ENCODE results near the gene ZNF77.
A peak's percentile ranks its signal among the peaks of the same experiment; 100 is the strongest.

Gene ZNF77

DNA sequence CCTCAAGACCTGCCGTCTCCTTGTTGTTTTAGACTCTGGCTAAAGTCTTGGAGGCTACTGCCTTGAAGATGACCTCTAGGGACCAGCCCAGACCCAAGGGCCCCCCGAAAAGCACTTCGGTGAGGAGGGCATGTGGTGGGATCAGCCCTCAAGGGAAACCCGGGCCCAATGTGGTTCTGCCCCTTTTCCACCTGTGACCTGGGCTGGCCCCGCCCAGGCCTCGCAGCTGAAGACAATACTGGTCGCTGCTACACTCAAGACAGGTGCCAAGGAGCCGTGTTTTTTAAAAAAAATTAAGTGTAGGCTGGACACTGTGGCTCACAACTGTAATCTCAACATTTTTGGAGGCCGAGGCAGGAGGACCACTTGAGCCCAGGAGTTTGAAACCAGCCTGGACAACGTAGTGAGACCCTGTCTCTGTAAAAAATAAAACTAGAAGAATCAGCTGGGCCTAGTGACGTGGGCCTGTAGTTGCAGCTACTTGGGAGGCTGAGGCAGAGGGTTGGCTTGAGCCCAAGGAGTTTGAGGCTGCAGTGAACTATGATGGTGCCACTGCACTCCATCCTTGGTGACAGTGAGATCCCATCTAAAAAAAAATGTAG is 33.5 kb upstream of the ZNF77 start:
- peaks cover 3% of the 10 kb centered on the region; the same call in 1 of the 2 replicates for H3K27me3 ChIP-seq (ENCODE audit: control insufficient read depth, low read length)
- H3F3A ChIP-seq (ENCODE audit: control insufficient read depth, insufficient read depth), result peaks cover 5% of the 10 kb centered on the region; the same call in 1 of the 2 replicates
- no peak overlapping the region for H3K27ac ChIP-seq (ENCODE audit: low read depth, low read length)
- no peaks in the 10 kb centered on the region for H3K9me3 ChIP-seq (ENCODE audit: control insufficient read depth, insufficient read depth, low read length)
- H4K20me1 ChIP-seq (ENCODE audit: control insufficient read depth, insufficient read depth, low read depth, low read length), result no peaks in the 10 kb centered on the region
- H3K4me2 ChIP-seq (ENCODE audit: low read length), result peak overlapping the region; percentile 100
- H3K36me3 ChIP-seq (ENCODE audit: control insufficient read depth, low read length), result no peaks in the 10 kb centered on the region
- TF ChIP-seq EZH2phosphoT487 (IDR thresholded peaks at IDR 0.05; ENCODE audit: borderline replicate concordance, low read length), result no peak
- peaks cover 5% of the 10 kb centered on the region for H3K79me2 ChIP-seq (ENCODE audit: control insufficient read depth, low read length)
- peak overlapping the region; percentile 73; the same call in 1 of the 2 replicates for H3K4me3 ChIP-seq (ENCODE audit: low read length)
- H3K9me2 ChIP-seq (replicated peaks; ENCODE audit: control insufficient read depth, low read length), result no peaks in the 10 kb centered on the region
- H3K4me1 ChIP-seq (ENCODE audit: control insufficient read depth, low read length), result peaks cover 44% of the 10 kb centered on the region

DNA sequence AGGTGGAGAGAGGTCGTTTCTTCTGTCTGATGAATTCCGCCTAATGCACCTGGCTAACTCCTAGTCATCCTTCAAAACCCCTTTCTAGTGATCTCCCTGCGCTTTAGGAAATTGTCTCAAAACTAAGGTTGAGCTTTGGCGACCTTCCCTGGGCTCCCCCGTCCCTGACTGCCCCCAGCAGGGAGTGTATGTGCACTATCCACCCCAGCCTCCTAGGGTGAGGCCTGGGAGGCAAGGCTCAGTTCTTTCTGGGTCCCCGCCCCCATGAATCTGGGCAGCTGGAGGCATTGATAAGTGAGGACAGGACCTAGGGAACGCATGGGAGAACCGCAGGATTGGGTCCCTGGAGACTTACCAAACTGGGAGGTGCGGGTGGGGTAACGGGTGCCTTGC is 33.0 kb upstream of the ZNF77 start:
- Histone ChIP-seq H3K4me3 (ENCODE audit: low read length) (peak overlapping the region; percentile 73), H3K27ac (ENCODE audit: low read depth, low read length) (no peak overlapping the region)

DNA sequence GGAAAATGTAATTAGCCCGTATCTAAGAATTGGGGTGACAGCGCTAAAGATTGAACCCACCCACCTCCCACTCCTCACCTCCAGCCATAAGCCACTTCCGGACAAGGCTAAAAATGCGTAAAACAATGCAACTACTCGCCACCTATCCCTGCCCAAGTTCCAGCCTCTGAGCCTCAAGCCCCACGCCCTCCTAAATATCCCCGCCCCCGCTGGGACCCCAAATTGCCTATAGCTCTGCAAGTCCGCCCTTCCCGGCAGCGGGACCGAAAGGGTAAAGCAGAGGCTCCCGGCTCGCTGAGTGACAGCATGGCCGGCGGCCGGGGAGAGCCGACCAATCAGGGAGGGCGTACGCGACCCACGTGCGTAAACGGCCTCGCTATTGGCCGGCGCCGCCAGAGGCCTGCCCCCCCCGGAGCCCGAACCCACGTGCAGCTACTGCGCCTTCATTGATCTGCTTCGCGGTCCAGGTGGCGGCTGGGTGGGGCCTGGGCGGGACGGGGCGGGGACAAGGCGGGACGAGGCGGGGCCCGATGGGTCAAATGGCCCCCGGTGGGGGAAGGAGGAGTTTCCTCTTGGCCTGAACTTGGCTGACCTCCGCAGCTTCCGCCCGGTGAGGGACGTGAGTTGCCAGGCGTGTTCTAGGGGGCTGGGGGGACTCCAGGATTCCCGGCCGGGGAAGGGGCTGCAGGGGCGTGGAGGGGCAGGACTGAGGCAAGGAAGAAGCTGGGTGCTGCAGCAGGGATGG is 32.4 kb upstream of the ZNF77 start, which contains the start of gene TLE6:
TSS of gene TLE6 (plus strand) at position 564 of the 745 bp plus-strand sequence. CDS start 670 bp downstream, outside the sequence.
- no peaks in the 10 kb centered on the region for H3K27me3 ChIP-seq (ENCODE audit: control insufficient read depth, low read length)
- H3K79me2 ChIP-seq (ENCODE audit: control insufficient read depth, low read length), result peaks cover 5% of the 10 kb centered on the region
- H3K9me3 ChIP-seq (ENCODE audit: control insufficient read depth, insufficient read depth, low read length), result no peaks in the 10 kb centered on the region
- H3K4me2 ChIP-seq (ENCODE audit: low read length), result peak within 1 kb of the TSS; percentile 100
- H3K36me3 ChIP-seq (ENCODE audit: control insufficient read depth, low read length), result no peaks in the 10 kb centered on the region
- H3K9me2 ChIP-seq (replicated peaks; ENCODE audit: control insufficient read depth, low read length), result no peaks in the 10 kb centered on the region
- peak within 1 kb of the TSS; percentile 24 for H3K27ac ChIP-seq (ENCODE audit: low read depth, low read length)
- TF ChIP-seq EZH2phosphoT487 (IDR thresholded peaks at IDR 0.05; ENCODE audit: borderline replicate concordance, low read length), result no peak
- TF ChIP-seq, protein P1, sequence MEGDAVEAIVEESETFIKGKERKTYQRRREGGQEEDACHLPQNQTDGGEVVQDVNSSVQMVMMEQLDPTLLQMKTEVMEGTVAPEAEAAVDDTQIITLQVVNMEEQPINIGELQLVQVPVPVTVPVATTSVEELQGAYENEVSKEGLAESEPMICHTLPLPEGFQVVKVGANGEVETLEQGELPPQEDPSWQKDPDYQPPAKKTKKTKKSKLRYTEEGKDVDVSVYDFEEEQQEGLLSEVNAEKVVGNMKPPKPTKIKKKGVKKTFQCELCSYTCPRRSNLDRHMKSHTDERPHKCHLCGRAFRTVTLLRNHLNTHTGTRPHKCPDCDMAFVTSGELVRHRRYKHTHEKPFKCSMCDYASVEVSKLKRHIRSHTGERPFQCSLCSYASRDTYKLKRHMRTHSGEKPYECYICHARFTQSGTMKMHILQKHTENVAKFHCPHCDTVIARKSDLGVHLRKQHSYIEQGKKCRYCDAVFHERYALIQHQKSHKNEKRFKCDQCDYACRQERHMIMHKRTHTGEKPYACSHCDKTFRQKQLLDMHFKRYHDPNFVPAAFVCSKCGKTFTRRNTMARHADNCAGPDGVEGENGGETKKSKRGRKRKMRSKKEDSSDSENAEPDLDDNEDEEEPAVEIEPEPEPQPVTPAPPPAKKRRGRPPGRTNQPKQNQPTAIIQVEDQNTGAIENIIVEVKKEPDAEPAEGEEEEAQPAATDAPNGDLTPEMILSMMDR (IDR thresholded peaks at IDR 0.05; ENCODE audit: low read depth, low read length, poor library complexity, severe bottlenecking), result no peak
- peaks cover 7% of the 10 kb centered on the region; the same call in 1 of the 2 replicates for H3F3A ChIP-seq (ENCODE audit: control insufficient read depth, insufficient read depth)
- H3K4me1 ChIP-seq (ENCODE audit: control insufficient read depth, low read length), result peaks cover 42% of the 10 kb centered on the region
- H4K20me1 ChIP-seq (ENCODE audit: control insufficient read depth, insufficient read depth, low read depth, low read length), result no peaks in the 10 kb centered on the region
- peak within 1 kb of the TSS; percentile 73 for H3K4me3 ChIP-seq (ENCODE audit: low read length)

More for the DNA sequence above, 33.0 kb upstream of the ZNF77 start:
- H4K20me1 ChIP-seq (ENCODE audit: control insufficient read depth, insufficient read depth, low read depth, low read length), result no peaks in the 10 kb centered on the region
- no peaks in the 10 kb centered on the region for H3K36me3 ChIP-seq (ENCODE audit: control insufficient read depth, low read length)
- peaks cover 42% of the 10 kb centered on the region for H3K4me1 ChIP-seq (ENCODE audit: control insufficient read depth, low read length)
- H3K27me3 ChIP-seq (ENCODE audit: control insufficient read depth, low read length), result no peaks in the 10 kb centered on the region
- no peaks in the 10 kb centered on the region for H3K9me3 ChIP-seq (ENCODE audit: control insufficient read depth, insufficient read depth, low read length)
- H3K79me2 ChIP-seq (ENCODE audit: control insufficient read depth, low read length), result peaks cover 5% of the 10 kb centered on the region
- TF ChIP-seq EZH2phosphoT487 (IDR thresholded peaks at IDR 0.05; ENCODE audit: borderline replicate concordance, low read length), result no peak
- TF ChIP-seq, protein P1 (IDR thresholded peaks at IDR 0.05; ENCODE audit: low read depth, low read length, poor library complexity, severe bottlenecking), result peak; percentile 16
- H3F3A ChIP-seq (ENCODE audit: control insufficient read depth, insufficient read depth), result peaks cover 7% of the 10 kb centered on the region; the same call in 1 of the 2 replicates
- H3K9me2 ChIP-seq (replicated peaks; ENCODE audit: control insufficient read depth, low read length), result no peaks in the 10 kb centered on the region
- peak overlapping the region; percentile 100 for H3K4me2 ChIP-seq (ENCODE audit: low read length)
